Activated CD8-positive, alpha-beta memory T cell treated with anti-CD3 and anti-CD28 coated beads for 1 hour (primary cell): ENCODE data around the gene CGA.

Experiments
- DNase-seq, 2 donors: peaks; one replicate each; pipeline ENCODE4 v3.0.0-alpha.2; 2020; ENCODE audit warnings: low read depth in 1 of 2; ENCODE audit errors: extremely low read depth in 1 of 2

CGA gene

GRCh38 chr6:87089135-87089534, 5.8 kb downstream of the CGA start:
- no peak for DNase-seq

DNA sequence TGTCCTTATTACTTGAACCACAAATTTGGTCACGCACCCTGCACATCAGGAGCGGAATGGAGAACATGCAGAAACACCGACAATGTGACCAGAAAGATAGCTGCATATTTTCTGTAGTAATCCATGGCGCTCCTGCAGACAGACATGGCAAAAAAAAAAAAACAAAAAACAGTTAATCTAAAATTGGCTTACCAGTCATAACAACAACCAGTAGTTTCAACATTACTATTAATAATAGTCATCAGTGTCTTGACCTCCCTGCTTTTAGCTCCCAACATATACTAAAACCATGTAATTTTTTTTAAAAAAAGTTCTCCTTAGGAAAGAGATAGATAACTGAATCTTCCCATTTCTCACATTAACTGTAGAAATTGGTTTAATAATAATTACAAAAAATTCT, 6.8 kb downstream of the CGA start:
- DNase-seq: no peak

DNA sequence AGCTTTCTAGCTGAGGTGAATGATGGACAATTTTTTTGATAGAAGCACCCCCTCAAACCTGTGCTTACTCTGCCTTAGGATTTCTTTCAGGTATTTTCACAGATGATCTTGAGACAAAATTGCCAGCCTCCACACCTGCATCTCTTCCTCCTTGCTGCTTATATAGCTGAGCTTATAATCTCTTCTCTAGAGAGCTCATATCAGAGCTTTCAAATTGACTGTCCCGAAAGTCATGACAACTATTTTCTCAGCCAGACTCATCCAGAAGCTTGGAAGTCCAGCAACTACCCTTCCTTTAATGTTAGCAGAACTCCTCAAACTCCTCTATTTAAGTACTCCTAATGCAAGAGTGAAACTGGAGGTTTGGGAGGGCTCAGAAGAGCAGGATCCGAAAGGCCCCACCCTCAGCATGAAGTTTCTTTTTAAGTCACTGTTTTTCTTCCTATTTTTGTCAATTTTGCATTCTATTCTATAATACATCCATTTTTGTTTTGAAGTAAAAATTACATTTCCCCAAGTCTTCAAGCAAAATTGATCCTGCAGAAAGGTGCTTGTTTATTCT, 12.7 kb downstream of the CGA start:
- DNase-seq: no peak

GRCh38 chr6:87078983-87079616, 15.8 kb downstream of the CGA start:
- DNase-seq: peak in 1 of 2 donors; percentile 31

DNA sequence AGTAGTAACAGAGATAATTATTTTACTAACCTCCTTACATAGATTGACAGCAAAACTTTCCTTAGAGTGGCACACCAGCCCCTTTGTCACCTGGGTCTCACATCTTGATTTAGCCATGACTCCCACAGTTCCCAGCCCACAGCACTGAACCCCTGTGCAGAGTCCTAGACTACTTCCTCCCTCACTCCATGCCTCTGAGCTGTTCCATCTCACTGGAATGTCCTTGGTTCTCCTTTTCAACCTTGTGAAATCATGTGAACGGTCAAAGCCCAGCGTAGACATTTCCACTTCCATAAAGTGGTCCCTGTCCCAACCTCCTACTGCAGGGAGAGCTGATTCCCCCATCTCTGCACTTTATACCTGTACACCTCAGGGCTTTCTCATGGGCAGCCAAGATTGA, 19.7 kb downstream of the CGA start:
- DNase-seq: no peak

GRCh38 chr6:87074101-87074621, 20.7 kb downstream of the CGA start:
- no peak for DNase-seq

- DNase-seq: no peak
Observed at GRCh38 chr6:87071683-87072082, 23.2 kb downstream of the CGA start.

GRCh38 chr6:87070741-87071140, 24.2 kb downstream of the CGA start:
- no peak for DNase-seq

DNA sequence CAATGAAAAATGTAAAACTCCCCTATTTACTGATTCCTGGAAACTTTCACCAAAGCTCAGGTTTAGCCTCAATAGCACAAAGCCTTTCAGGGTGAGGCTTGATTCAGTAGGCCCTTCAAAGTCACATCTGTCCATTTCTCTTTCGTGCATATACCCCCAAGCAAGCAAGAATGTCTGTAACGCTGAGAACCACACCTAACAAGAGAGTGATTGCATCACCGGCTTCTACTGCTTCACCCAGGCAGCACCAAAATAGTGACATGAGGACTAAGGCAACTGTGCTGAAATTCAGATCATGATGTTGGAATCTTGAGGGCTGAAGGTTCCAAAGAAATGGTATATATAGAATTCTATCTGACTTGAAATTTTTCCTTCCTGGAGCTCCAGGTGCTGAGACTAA, 26.1 kb downstream of the CGA start:
- no peak for DNase-seq

GRCh38 chr6:87066449-87067333, 28.2 kb downstream of the CGA start:
- DNase-seq: no peak

GRCh38 chr6:87065117-87065516, 29.8 kb downstream of the CGA start:
- no peak for DNase-seq

DNA sequence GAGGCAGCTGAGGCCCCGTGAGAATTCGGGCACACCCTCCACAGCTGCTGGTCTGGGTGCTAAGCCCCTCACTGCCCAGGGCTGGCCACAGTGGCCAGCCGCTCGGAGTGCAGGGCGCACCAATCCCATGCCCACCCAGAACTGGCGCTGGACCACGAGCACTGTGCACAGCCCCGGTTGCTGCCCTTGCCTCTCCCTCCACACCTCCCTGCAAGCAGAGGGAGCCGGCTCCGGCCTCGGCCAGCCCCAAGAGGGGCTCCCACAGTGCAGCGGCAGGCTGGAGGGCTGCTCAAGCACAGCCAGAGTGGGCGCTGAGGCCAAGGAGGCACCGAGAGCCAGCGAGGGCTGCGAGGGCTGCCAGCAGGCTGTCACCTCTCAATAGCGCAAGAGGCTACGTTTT, 35.0 kb downstream of the CGA start:
- DNase-seq: no peak

DNA sequence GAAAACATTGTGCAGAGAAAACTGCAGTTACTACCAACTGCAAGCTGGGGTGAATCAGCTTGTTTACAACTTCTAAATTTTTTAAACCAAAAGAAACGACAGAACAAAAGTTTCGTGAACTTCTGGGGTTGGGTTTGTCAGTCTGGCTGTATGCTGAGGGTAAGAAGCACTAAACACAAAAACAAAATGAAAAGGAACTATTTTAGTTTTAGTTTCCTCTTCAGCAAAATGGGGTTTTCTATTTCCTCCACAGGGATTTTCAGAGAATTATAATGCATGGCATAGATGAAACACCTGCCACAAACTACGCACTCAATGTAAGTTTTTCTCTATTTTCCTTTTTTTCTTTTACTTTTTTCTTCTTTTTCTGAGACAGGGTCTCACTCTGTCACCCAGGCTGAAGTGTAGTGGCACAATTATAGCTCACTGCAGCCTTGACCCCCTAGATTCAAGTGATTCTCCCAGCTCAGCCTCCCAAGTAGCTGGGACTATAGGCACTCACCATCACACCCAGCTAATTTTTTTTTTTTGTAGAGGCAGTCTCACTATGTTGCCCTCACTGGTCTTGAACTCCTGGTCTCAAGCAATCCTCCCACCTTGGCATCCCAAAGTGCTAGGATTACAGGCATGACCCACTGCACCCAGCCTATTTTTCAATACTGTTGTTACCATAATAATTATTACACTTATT, 40.6 kb downstream of the CGA start:
- DNase-seq: no peak

DNA sequence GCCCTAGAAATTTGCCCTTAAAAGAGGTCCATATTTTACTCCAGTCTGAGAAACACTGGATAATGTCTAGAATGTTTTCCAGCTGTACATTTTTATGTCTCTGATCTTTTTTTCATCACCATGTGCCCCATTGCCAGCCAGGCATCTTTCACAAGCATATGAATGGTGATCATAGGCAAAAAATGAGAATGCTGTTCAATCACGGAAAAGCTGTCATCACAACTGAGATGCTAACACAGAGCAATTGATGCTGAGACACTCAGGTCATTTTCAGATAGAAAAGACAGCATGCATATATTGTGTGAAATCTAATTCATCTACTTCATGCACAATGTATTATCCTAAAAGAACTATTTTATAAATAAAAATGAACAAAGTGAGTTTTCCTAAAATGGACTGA, 41.6 kb downstream of the CGA start:
- no peak for DNase-seq

GRCh38 chr6:87049779-87050178, 45.1 kb downstream of the CGA start:
- no peak for DNase-seq

GRCh38 chr6:87045521-87046075, 49.3 kb downstream of the CGA start:
- no peak for DNase-seq

- no peak for DNase-seq
Observed at GRCh38 chr6:87040729-87041128, 54.2 kb downstream of the CGA start.
